HL-60/S4 (cell line): ENCODE data around the gene KAT2A.
"Not testable (repeated sequence)": the region's sequence is repeated elsewhere in the genome, so short reads cannot be mapped to it uniquely, and the experiment has no call there.

Experiments used
- in situ Hi-C: fragments of 300-500 bp; cut with MboI; formaldehyde crosslinking; loops from 2 replicates; pipeline ENCODE4 v1.14.3; 2022; ENCODE audit warnings: low sequenced_read_pairs

KAT2A gene

GRCh38 chr17:42120770-42121769, at the start of gene KAT2A:
TSS of gene KAT2A (minus strand) at chr17:42121367. CDS start at chr17:42121304, 63 bp downstream.
- in situ Hi-C loops = no loop called here

GRCh38 chr17:42169351-42169750, 48.2 kb upstream of the KAT2A start:
- in situ Hi-C loops = no loop called here

- in situ Hi-C loops = no loop called here
Observed at GRCh38 chr17:42167807-42168206, 46.6 kb upstream of the KAT2A start.

- in situ Hi-C loops = no loop called here
Observed at GRCh38 chr17:42166196-42166763, 45.1 kb upstream of the KAT2A start.

GRCh38 chr17:42165751-42166150, 44.6 kb upstream of the KAT2A start:
- in situ Hi-C loops = no loop called here

GRCh38 chr17:42163696-42164407, 42.7 kb upstream of the KAT2A start:
- in situ Hi-C loops = no loop called here

GRCh38 chr17:42163113-42163512, 41.9 kb upstream of the KAT2A start:
- in situ Hi-C loops = no loop called here

GRCh38 chr17:42160531-42160910, 39.4 kb upstream of the KAT2A start:
- in situ Hi-C loops = no loop called here

GRCh38 chr17:42159796-42160530, 38.8 kb upstream of the KAT2A start:
- in situ Hi-C loops = no loop called here

GRCh38 chr17:42155614-42156045, 34.5 kb upstream of the KAT2A start:
- in situ Hi-C loops = no loop called here

- in situ Hi-C loops = no loop called here
Observed at GRCh38 chr17:42153919-42154742, 33.0 kb upstream of the KAT2A start.

- in situ Hi-C loops = no loop called here
Observed at GRCh38 chr17:42146911-42147607, 25.9 kb upstream of the KAT2A start.

- in situ Hi-C loops = not testable (repeated sequence)
Observed at GRCh38 chr17:42143138-42143537, 22.0 kb upstream of the KAT2A start.

- in situ Hi-C loops = no loop called here
Observed at GRCh38 chr17:42142371-42142896, 21.3 kb upstream of the KAT2A start.

GRCh38 chr17:42141382-42141781, 20.2 kb upstream of the KAT2A start:
- in situ Hi-C loops = no loop called here

- in situ Hi-C loops = not testable (repeated sequence)
Observed at GRCh38 chr17:42140690-42141089, 19.5 kb upstream of the KAT2A start.

- in situ Hi-C loops = no loop called here
Observed at GRCh38 chr17:42138749-42139492, 17.8 kb upstream of the KAT2A start.

- in situ Hi-C loops = no loop called here
Observed at GRCh38 chr17:42136654-42137051, 15.5 kb upstream of the KAT2A start.
